GM18520 (cell line): ENCODE data around the gene DPEP3.

Source experiments
- ATAC-seq: cut with Tn5 transposase; IDR thresholded peaks from one replicate; pipeline ENCODE4 v1.9.1; 2021; ENCODE audit not compliant: unreplicated experiment

Gene DPEP3

DNA sequence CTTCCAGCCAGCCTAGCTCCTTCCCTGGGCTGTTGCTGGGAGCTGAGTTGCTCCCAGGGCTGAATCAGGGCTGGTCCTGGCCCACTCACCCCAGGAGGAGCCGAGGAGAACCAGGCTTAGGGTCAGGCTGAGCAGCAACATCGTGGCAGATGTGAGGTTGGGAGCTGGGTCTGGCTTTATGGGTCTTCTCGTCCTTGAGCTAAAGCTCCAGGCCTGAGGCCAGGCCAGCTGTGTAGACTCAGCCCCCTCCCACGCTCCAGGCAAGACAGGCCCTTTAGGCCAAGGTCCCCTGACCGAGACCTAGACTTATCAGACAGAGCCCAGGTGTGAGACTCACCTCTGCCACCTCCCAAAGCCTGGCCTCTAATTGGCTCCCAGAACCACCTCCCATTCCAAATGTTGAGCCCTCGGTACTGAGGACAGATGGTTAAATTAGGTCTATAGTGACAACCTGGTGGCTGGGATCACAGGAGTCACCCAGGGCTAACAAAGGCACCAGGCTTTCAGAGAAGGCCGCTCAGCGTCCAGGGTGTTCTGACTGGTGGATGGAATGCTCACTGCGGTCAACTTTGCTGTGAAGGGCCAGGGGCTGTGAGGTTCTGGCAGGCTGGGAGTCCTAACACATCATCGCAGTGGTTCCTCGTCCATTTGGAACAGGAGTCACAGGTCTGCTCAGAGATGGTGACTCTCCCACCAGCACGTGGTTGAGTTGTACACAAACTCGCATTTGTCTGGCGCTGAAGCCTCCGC, 48.4 kb downstream of the DPEP3 start, which contains the start of gene CTRL:
CTRL (minus strand) TSS at position 151 of the 750 bp plus-strand sequence; CDS start at position 141, 10 bp downstream.
- no peak for ATAC-seq

DNA sequence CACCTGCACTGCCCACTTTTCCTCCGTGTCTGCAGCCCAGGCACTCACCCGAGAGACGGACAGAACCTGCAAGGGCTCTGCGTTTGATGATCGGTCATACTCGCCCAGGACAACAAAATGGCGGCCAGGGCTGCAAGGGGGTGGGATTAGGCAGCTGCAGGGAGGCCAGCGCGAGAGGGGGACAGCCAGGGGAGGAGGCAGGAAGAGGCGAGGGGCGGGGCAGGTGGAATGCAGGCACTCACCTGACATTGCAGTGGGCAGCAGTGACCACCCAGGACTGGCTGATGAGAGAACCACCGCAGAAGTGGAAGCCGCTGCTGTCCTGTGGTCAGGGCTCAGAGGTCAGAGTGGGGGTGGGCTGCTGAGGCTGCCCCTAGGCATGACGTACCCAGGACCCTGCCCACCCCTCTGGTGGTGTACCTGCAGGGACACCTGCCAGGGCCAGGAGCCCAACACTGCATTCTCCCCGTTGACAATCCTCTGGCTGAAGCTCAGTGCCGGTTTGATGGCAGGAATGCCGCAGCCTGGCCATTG, 49.6 kb downstream of the DPEP3 start:
- no peak for ATAC-seq

DNA sequence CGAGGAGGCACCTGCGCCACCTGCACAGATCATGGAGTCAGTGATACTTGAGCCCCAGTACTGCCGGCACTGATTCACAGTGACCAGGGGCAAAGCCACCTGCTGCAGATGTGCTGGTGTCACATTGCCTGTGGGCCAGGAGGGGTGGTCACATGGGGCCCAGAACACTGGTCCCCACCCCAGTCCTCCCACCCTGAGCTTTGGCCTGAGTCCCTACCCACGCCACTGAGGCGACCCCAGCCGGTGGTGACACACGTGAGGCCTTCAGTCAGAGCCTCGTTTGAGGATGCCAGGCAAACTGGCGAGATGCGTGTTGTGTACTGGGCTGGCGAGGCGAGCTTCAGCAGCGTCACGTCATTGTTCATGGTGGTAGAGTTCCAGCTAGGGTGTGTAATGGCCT, 50.1 kb downstream of the DPEP3 start:
- ATAC-seq: no peak

DNA sequence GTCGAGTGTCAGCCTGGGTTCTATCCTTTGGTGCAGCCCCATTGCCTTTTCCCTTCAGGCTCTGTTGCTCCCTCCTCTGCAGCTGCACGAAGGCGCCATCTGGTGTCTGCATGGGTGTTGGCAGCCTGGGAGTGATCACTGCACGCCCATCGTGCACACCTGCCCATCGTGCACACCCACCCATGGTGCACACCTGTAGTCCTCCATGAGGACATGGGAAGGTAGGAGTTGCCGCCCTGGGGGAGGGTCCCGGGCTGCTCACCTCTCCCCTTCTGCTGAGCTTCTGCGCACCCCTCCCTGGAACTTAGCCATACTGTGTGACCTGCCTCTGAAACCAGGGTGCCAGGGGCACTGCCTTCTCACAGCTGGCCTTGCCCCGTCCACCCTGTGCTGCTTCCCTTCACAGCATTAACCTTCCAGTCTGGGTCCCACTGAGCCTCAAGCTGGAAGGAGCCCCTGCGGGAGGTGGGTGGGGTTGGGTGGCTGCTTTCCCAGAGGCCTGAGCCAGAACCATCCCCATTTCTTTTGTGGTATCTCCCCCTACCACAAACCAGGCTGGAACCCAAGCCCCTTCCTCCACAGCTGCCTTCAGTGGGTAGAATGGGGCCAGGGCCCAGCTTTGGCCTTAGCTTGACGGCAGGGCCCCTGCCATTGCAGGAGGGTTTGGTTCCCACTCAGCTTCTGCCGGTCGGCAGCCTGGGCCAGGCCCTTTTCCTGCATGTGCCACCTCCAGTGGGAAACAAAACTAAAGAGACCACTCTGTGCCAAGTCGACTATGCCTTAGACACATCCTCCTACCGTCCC, 51.5 kb downstream of the DPEP3 start:
- ATAC-seq: no peak

DNA sequence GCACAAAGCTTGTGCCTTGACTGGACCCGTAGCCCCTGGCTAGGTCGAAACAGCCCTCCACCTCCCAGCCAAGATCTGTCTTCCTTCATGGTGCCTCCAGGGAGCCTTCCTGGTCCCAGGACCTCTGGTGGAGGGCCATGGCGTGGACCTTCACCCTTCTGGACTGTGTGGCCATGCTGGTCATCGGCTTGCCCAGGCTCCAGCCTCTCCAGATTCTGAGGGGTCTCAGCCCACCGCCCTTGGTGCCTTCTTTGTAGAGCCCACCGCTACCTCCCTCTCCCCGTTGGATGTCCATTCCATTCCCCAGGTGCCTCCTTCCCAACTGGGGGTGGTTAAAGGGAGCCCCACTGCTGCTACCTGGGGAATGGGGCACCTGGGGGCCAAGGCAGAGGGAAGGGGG, 52.2 kb downstream of the DPEP3 start:
- ATAC-seq: no peak

DNA sequence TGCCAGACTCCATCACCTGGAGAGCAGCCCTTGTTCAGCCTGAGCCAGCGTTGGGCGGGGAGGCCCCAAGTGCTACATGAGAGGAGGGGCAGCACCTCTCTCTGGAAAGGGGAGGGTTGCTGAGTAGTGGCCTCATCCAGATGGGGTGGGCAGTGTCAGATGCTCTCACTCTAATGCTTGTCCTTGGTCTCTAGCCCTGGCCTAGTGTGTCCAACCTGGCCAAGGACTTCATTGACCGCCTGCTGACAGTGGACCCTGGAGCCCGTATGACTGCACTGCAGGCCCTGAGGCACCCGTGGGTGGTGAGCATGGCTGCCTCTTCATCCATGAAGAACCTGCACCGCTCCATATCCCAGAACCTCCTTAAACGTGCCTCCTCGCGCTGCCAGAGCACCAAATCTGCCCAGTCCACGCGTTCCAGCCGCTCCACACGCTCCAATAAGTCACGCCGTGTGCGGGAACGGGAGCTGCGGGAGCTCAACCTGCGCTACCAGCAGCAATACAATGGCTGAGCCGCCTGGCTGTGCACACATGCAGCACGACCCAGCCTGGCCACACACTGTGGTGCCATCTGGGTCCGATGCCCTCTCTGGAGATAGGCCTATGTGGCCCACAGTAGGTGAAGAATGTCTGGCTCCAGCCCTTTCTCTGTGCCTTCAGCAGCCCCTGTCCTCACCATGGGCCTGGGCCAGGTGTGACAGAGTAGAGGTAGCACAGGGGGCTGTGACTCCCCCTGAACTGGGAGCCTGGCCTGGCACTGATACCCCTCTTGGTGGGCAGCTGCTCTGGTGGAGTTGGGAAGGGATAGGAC, 53.0 kb downstream of the DPEP3 start:
- ATAC-seq: no peak

DNA sequence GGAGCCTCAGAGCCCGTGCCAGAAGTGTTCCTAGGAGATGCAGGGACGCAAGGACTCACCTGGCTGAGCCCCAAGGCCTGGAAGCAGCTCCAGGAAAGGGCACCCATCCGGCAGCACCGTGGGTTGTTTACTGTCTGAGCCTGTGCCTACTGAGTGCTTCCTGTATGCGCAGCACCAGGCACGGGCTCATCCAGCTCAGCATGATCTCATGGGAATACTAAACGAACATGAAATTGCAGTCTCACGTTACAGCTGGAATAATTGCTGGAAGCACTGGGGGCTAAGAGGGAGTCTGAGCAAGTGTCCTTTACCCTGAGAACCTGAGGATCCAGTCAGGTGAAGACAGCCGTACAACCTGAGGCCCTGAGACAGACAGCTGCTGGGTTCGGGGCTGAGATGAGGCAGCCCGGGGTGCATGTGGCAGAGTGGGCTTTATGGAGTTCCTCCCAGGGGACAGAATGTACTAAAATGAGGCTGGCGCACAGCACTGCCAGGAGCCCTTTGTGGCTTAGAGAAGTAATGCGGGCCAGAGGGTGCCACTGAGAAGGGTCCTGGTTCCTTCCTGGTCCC, 54.0 kb downstream of the DPEP3 start:
- ATAC-seq: no peak
